ENCODE data around the gene DTNB. TPM values are rescaled to one million over a fixed set of nuclear protein-coding genes. Genes with fewer than 3 reads are reported as not detected.
"Not testable (repeated sequence)": the region's sequence is repeated elsewhere in the genome, so short reads cannot be mapped to it uniquely, and the experiment has no call there.

DTNB gene
- total and polyA plus RNA-seq, 9 donors: 8.0 to 24.9 (median 17.5) TPM

DNA sequence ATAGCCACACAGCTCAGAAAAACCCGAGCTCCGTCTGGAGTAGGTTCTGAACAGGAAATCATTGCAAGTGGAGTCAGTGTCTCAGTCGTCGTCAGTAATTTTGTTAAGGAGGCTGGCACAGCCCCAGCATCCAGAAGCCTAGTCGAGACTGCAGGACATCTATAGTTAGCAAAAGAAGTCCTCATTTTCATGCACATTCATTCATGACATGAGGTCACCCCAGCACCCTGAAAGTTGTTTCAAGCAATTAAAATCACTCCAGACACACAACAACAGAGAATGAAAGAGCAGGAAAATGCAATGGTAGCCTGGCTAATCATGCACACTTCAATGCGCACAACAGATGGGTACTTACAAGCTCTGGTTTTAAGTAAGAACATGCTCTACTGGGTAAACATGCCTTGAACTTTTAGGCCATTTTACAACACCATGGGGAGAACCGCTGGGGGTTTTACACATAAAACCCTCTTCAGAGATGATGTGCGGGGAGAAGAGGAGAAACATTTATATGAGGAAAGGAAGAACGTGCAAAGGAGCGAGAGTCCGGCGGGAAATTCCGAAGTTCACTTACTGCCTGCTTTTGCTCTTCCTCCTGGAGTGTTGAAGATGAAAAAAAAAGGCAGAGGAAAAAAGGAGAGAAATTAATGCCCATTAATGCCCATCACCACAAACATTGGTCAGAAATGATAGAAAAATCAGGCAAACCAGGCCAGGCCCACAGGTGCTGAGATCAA lies 254.3 kb downstream of the DTNB start:
- 63 to 70% (median 69%) methylated on average over 13 of the region's 13 CpGs for WGBS, 3 donors
- TF ChIP-seq, protein P1, sequence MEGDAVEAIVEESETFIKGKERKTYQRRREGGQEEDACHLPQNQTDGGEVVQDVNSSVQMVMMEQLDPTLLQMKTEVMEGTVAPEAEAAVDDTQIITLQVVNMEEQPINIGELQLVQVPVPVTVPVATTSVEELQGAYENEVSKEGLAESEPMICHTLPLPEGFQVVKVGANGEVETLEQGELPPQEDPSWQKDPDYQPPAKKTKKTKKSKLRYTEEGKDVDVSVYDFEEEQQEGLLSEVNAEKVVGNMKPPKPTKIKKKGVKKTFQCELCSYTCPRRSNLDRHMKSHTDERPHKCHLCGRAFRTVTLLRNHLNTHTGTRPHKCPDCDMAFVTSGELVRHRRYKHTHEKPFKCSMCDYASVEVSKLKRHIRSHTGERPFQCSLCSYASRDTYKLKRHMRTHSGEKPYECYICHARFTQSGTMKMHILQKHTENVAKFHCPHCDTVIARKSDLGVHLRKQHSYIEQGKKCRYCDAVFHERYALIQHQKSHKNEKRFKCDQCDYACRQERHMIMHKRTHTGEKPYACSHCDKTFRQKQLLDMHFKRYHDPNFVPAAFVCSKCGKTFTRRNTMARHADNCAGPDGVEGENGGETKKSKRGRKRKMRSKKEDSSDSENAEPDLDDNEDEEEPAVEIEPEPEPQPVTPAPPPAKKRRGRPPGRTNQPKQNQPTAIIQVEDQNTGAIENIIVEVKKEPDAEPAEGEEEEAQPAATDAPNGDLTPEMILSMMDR (IDR thresholded peaks at IDR 0.05): no peak
- TF ChIP-seq POLR2A (IDR thresholded peaks at IDR 0.05) (no peak), EP300 (IDR thresholded peaks at IDR 0.05) (no peak)
- Histone ChIP-seq H3K9me3 (no peaks in the 10 kb centered on the region), H3K27ac (no peak overlapping the region), H3K36me3 (no peaks in the 10 kb centered on the region), H3K27me3 (no peaks in the 10 kb centered on the region), H3K4me1 (ENCODE audit: insufficient read depth) (no peaks in the 10 kb centered on the region), H3K4me3 (no peak overlapping the region)
- no peak for DNase-seq
- intact Hi-C loops (cut with DNase I): no loop called here

DNA sequence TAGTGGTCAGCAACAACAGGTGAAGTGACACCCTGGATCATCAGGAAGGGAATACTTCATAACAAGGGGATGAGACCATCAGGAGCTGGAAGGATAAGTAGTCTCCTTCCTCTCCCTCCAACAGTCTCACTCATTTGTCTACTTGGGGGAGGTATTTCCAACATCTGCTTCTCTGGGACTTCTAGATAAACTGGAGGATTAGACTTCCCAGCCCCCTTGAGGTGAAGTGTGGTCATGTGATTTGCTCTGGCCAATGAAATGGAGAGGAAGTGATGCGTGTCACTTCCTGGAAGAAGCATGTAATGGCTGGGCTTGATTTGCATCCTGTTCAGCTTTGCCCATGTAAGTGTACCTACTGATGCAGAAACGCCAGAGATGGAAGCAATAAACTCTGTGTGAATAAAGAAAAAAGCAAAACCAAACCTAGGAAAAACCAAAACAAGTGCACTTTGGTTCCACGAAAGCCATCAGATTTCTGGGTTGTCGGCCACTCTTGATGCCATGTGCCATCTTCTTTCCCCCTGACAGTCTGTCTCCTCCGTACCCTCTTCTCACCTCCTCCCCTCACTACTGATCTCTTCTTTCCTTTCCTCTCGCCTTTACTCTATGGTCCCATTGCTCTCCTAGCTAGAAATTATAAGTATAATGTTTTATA lies 255.5 kb downstream of the DTNB start:
- H3K27me3 ChIP-seq: no peaks in the 10 kb centered on the region
- no peaks in the 10 kb centered on the region for H3K4me1 ChIP-seq (ENCODE audit: insufficient read depth)
- no peaks in the 10 kb centered on the region for H3K36me3 ChIP-seq
- 95 to 99% (median 96%) methylated on average over 6 of the region's 6 CpGs for WGBS, 3 donors
- no peak overlapping the region for H3K4me3 ChIP-seq
- no peak for DNase-seq
- H3K9me3 ChIP-seq: no peaks in the 10 kb centered on the region
- H3K27ac ChIP-seq: no peak overlapping the region
- no peak for TF ChIP-seq POLR2A (IDR thresholded peaks at IDR 0.05)
- TF ChIP-seq, protein P1 (IDR thresholded peaks at IDR 0.05): no peak
- intact Hi-C loops (cut with DNase I): no loop called here

DNA sequence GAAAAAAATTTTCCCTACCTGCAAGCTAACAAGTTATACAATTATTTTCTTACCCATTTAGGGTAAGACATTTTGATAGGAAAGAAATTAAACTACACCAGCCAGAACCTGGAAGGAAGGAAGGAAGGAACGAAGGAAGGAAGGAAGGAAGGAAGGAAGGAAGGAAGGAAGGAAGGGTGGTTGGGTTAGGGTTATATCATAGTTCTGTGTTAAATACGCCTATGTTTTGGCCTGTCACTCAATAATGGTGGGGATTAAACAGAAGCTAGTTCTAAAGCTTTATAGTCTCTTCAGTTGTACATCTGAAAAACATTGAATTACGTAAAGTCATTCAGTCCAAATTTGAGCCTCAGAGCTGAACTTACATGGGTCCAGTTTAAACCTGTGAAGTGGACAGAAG lies 256.7 kb downstream of the DTNB start:
- H3K27me3 ChIP-seq: no peaks in the 10 kb centered on the region
- no peak for TF ChIP-seq EP300 (IDR thresholded peaks at IDR 0.05)
- TF ChIP-seq, protein P1 (IDR thresholded peaks at IDR 0.05): no peak
- TF ChIP-seq POLR2A (IDR thresholded peaks at IDR 0.05): no peak
- intact Hi-C loops (cut with DNase I): no loop called here
- no peaks in the 10 kb centered on the region for H3K36me3 ChIP-seq
- no peak overlapping the region for H3K4me3 ChIP-seq
- no peak overlapping the region for H3K27ac ChIP-seq
- 92 to 98% (median 94%) methylated on average over 3 of the region's 3 CpGs for WGBS, 3 donors
- DNase-seq: no peak
- no peaks in the 10 kb centered on the region for H3K9me3 ChIP-seq
- H3K4me1 ChIP-seq (ENCODE audit: insufficient read depth): no peaks in the 10 kb centered on the region

DNA sequence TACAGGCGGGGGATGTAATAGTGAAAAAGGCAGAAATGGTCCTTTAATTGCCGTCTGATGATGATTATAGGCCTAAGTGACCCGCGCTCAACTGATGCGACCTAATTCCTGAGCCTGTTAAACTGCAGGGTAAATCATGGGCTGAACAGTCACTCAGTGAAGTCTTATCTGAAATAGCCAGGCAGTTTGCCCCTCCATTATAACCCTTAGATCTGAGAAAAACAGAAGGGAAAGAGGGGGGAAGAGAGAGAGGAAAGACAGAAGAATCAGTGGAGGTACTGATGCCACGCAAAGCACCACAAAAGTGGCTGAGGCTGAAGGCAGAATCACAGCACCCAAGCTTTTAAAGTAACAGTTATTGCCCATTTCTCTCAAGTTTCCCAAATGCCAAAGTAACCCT lies 258.6 kb downstream of the DTNB start:
- intact Hi-C loops (cut with DNase I): no loop called here
- Histone ChIP-seq H3K4me3 (no peak overlapping the region), H3K27ac (no peak overlapping the region), H3K36me3 (no peaks in the 10 kb centered on the region), H3K27me3 (no peaks in the 10 kb centered on the region), H3K9me3 (no peaks in the 10 kb centered on the region), H3K4me1 (ENCODE audit: insufficient read depth) (peaks cover 3% of the 10 kb centered on the region)
- WGBS, 3 donors: 96 to 98% (median 97%) methylated on average over 6 of the region's 6 CpGs
- TF ChIP-seq, protein P1 (IDR thresholded peaks at IDR 0.05): no peak
- TF ChIP-seq POLR2A (IDR thresholded peaks at IDR 0.05) (no peak), EP300 (IDR thresholded peaks at IDR 0.05) (no peak)
- no peak for DNase-seq

DNA sequence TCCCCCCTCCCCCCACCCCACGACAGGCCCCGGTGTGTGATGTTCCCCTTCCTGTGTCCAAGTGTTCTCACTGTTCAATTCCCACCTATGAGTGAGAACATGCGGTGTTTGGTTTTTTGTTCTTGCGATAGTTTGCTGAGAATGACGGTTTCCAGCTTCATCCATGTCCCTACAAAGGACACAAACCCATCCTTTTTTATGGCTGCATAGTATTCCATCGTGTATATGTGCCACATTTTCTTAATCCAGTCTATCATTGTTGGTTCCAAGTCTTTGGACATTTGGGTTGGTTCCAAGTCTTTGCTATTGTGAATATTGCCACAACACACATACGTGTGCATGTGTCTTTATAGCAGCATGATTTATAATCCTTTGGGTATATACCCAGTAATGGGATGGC lies 260.0 kb downstream of the DTNB start:
- H3K4me1 ChIP-seq (ENCODE audit: insufficient read depth); H3K36me3 ChIP-seq; DNase-seq; intact Hi-C loops (cut with DNase I); H3K4me3 ChIP-seq; H3K9me3 ChIP-seq; H3K27ac ChIP-seq; H3K27me3 ChIP-seq: not testable (repeated sequence)
- 88 to 99% (median 98%) methylated on average over 7 of the region's 7 CpGs for WGBS, 3 donors

Data from ovary (tissue), 9 donors.